Activated CD4-positive, alpha-beta T cell treated with anti-CD3 and anti-CD28 coated beads, Interleukin-2, Interleukin-4, amounts not matched to agents 100 ng/mL and 50 ng/mL, durations not matched to agents 16 hours and 8 hours (primary cell): ENCODE data around the gene ZFP57.

Source experiments
- DNase-seq: peaks from one replicate; pipeline ENCODE4 v3.0.0-alpha.2; 2020; ENCODE audit warnings: low spot score

ZFP57 gene

DNA sequence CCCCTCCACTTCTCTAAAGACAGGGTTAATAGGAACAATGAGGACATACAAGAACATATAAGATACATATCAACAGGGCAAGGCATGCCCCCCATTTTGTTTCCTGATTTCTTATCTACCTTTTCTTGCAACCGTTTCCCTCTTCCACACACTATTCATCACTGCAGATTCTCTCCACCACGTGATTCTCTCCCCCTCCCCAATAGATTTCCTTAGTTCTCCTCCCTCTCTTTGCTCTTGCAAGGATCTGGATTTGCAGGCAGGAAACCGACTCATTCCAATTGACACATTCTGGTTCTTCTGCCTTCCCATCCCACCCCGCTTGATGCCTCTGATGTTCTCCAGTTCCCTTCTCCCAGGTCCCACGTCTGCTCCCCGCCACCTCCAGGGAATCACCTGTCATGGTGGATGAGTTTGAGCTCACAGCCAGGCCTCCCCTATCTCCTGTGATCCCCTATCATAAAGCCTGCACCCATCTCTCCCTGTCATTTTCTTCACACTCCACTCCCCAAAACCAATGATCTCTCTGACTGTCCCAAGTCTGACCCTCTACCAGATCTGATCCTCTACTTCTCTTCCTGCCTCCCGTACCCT lies 55.5 kb downstream of the ZFP57 start:
- no peak for DNase-seq

DNA sequence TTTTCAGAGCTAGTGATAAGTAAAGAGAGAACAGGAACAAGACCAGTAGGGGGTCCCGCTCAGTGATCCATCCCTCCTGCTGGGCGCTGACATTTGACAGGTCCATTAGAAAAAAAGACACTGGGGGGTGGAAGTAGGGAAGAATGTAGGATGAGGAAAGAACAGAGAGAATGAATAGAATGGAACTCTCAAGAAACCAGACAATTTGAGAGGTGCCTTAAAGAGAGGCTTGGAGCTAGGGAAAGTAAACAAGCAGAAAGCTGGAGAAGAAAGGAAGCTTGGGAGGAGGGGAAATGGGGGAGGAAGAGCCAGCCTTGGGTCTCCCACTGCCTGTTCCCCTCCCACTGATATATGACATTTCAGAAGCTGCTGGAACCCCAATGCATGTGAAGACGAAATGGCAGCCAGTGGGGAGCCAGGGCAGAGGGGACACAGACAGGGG lies 56.4 kb downstream of the ZFP57 start:
- no peak for DNase-seq
